ENCODE measurements around the gene FOXL1.

FOXL1 gene

DNA sequence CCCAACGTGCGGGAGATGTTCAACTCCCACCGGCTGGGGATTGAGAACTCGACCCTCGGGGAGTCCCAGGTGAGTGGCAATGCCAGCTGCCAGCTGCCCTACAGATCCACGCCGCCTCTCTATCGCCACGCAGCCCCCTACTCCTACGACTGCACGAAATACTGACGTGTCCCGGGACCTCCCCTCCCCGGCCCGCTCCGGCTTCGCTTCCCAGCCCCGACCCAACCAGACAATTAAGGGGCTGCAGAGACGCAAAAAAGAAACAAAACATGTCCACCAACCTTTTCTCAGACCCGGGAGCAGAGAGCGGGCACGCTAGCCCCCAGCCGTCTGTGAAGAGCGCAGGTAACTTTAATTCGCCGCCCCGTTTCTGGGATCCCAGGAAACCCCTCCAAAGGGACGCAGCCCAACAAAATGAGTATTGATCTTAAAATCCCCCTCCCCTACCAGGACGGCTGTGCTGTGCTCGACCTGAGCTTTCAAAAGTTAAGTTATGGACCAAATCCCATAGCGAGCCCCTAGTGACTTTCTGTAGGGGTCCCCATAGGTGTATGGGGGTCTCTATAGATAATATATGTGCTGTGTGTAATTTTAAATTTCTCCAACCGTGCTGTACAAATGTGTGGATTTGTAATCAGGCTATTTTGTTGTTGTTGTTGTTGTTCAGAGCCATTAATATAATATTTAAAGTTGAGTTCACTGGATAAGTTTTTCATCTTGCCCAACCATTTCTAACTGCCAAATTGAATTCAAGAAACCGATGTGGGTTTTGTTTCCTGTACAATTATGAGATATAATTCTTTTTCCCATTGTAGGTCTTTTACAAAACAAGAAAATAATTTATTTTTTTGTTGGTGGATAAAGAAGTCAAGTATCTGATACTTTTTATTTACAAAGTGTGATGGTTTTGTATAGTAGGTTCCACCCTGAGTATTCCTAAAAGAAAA lies 9.4 kb upstream of the FOXL1 start:
- no peak for DNase-seq

DNA sequence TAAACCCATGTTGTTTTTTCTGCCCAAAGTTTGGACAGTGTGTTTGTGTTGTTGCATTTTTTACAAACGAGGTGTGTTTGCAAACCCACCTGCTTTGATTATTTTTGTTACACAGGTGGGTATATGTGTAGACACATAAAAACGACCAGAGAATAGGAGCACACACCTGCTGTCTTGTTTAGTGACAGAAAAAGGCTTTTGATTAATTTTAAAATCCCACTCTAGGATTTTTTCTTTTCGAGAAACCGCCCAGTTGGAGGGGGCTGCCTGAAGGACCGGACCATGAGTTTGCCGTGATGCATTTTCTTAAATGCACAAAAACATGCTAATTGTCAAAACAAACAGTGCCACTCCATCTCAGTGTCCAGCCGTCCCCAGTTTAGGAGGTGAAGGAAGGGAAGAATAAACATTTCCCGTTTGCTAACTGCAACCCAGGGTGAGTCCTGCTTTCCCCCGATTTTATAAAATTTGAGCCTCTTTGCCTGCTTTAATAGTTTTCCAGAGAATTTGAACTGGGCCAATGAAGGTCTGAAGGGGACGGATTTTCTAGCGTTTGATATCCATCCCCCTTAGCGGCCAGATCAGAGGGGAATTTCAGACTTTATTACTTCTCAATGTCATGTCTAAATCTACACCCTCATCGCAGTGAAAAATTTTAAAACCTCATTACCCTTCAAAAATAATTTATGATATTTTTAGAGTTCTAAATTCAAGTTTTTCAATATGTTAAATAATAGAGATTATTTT lies 8.5 kb upstream of the FOXL1 start:
- no peak for DNase-seq

DNA sequence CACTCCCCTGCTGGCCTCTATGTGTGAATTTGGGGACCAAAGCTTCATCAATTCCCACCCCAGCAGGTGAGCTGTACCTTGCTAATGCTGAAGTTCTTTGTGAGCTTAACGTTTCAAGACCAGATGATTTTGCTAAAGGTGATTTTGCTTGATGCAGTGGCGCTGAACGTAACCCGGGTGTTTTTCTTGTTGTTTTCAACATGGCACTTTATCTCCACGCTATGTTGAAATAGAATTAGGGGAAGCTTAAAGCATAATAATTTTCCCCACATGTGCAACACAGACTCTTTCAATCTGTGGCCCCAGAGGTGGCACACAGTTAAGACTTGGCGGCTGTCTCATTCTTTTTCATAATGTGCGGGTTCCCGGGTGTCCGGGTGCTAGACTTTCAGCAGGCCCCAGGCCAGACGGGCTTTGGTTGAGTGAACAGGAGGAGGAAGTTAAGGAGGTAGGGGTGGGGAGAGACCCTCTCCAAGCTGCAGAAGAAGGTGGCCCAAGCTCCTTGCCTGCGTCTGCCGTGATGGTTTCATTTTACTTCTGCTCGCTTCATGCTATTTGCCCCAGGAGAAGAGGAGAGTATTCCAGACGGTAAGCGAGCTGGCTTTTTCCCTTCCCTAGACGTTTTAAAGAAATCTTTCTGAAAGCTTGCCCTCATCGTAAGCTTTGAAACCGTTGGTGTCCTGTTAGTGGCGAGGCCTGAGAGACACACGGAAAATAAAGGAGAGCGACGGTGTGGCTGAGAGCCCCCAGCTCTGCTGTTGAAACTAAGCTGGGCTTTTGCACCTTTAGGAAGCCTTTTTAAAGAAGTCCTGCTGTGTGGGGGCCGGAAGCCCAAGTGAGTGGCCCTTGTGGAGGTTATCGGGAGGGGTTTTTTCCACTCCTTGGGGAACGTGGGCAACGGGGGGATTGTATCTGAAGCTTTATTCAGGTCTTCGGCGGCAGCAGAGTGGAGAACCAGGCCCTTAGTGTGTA lies 7.5 kb upstream of the FOXL1 start:
- DNase-seq = no peak

DNA sequence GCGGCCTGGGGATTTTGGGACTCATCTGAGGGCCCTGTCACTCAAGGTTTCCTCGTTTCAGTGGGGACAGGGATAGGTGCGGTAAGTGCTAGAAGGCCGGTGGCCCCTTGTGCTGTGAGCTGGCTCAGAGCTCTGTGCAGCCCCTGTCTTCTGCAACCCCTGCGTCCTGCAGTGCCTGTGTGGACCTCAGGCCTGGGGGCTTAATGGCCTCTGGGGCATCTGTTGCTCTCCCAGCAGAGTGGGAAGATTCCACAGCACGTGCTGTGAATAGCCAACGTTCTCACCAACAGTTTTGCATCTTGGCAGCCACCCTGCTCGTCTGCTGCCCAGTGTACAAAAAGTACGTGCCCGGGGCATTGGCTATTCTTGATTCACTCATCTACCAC lies 6.8 kb upstream of the FOXL1 start:
- DNase-seq = no peak

- DNase-seq = no peak
Measured at GRCh38 chr16:86572041-86572521, 6.3 kb upstream of the FOXL1 start.

GRCh38 chr16:86572606-86573005 lies 5.7 kb upstream of the FOXL1 start:
- no peak for DNase-seq

DNA sequence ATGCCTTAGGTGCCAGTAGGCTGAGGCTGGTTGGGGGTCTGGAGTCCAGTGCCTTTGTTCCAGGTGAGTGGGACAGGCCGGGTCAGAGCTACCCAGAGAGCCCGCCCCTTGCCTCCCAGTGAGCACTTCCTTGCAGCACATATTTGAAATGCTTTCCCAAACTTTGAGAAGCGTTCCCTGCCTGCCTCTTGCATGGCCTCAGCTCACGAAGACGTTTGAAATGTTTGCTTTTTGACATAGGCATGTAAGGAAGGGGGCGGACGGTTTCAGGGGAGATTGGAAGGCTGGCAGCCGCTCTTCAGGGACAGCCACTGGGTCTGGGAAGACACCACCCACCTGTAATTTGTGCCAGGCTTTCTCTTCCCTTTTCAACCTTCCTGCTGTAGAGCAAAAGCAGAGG lies 5.1 kb upstream of the FOXL1 start:
- DNase-seq = no peak

DNA sequence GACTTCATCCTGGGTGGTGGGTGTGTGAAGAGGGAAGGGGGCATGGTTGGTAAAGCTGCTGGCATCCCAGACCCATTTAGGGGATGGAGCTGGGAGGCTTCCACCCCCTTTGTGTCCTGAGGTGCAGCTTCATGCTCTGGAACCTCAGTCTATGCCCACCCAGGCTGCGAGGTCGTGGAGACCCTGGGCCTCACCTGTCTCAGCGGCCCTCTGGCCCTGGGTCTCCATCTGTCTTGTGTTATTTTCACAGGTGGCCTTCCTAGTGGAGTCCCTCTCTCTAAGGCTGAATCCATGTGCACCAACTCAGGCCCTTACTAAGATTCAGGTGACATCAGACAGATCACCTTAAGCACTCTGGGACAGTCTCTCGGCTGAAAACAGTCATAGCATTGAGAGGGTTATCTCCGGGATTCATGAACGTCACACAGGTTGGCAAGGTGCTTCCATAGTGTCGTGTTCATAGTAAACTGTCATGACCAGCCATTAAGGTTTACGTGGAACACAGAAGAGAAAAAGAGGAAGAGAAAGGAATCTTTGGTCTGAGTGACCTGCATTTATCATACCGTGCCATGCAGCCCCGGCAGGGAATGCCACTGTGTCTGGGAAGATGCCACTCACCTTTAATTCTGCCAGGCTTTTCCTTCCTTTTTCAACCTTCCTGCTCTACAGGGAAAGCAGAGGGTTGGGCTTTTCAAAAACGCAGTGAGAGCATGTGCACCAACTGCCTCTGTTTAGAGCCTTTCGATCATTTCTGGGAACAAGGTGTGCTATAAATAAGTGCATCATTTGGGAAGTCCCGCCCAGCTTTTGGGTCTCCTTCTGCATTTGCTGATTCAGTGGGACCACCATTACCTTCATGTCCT lies 4.5 kb upstream of the FOXL1 start:
- DNase-seq = no peak

GRCh38 chr16:86574646-86575045 lies 3.7 kb upstream of the FOXL1 start:
- DNase-seq = no peak

GRCh38 chr16:86575095-86575685 lies 3.2 kb upstream of the FOXL1 start:
- DNase-seq = no peak

DNA sequence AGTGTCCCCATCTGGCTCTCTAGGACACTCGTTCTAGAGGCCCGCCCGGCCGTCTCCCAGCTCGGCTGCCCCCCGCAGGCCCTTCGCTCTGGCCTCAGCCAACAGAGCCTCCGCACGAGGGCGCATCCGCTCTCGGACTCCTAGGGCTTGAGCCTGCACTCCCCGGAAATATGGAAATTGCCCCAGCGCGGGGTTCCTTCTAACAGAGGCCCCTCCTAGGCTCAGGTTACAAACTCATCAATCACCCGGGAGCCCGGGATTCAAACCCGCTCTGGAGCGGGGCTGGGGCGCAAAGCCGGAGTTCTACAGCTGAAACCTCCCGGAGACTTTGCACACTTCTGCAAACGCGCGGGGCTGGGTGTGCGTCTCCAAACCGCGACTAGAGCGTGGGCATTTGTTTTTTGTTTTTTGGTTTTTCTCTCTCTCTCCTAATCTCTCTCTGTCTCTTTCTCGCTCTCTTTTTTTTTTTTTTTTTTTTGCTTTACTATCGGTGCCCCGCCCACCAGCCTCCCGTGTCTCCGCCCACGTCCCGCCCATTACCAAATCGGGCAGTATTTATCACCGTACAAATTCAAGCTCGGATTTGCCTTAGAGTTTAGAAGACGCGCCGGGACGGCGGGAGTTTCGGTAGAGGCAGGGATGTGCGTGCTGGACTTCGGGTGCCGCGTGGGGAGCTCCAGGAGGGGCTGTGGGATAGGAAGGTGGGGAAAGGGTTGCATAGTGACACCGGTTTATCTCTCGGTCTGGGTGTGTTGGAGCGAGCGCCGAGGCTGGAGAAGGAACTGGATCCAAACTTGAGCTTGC lies 2.4 kb upstream of the FOXL1 start:
- DNase-seq = peak; percentile 54 to 72

- no peak for DNase-seq
Measured at GRCh38 chr16:86576591-86577313, 1.6 kb upstream of the FOXL1 start.

GRCh38 chr16:86577314-86577971 lies 906 bp upstream of the FOXL1 start:
- no peak for DNase-seq

GRCh38 chr16:86578611-86579267 lies 390 bp downstream of the FOXL1 start:
- peak in 1 of 2 donors; percentile 11 for DNase-seq

- no peak for DNase-seq
Measured at GRCh38 chr16:86579268-86580062, 1.1 kb downstream of the FOXL1 start.

GRCh38 chr16:86580063-86580790 lies 1.9 kb downstream of the FOXL1 start:
- no peak for DNase-seq

GRCh38 chr16:86580791-86581170 lies 2.4 kb downstream of the FOXL1 start:
- DNase-seq = no peak

All from stimulated activated CD4-positive, alpha-beta T cell treated with anti-CD3 and anti-CD28 coated beads, Interleukin-2, amount 100 ng/mL, for 24 hours (primary cell).